ENCODE measurements around the gene LGALS8. TPM values are rescaled to one million over a fixed set of nuclear protein-coding genes. Genes with fewer than 3 reads are reported as not detected.

Gene LGALS8
- total RNA-seq, 1 experiment from 2014 or later: 221 TPM

DNA sequence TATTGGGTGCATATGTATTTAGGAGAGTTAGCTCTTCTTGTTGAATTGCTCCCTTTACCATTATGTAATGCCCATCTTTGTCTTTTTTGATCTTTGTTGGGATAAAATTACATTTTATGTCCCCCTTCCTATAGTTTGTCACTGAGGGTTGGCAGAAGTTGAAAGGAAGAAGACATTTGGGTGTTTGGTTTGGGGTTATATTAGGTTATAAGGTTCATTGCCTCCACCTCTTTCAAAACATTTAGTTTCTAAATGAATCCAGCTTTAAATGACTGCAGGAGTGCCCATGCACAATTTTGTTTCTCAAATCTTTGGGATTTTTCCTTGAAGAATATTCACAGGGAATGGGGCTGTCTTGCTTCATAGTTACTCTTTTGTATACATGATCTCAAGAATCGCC, 14.6 kb upstream of the LGALS8 start:
- ChIA-PET CTCF (no interaction called here), POLR2A (interaction anchor here (0.6 kb wide), 1 partner anchor 77 kb away, joined by 5 read pairs; no protein-coding TSS in a partner anchor)
- no peaks in the 10 kb centered on the region for H3K9me3 ChIP-seq (ENCODE audit: control insufficient read depth, insufficient read depth, low read depth, low read length)
- H3K4me1 ChIP-seq (ENCODE audit: control insufficient read depth, insufficient read depth, low read length): peaks cover 47% of the 10 kb centered on the region
- H3K27ac ChIP-seq (ENCODE audit: low read length): peak overlapping the region; percentile 100
- no TSS peak for BruUV-seq (replicated peaks)
- TF ChIP-seq, protein P1, sequence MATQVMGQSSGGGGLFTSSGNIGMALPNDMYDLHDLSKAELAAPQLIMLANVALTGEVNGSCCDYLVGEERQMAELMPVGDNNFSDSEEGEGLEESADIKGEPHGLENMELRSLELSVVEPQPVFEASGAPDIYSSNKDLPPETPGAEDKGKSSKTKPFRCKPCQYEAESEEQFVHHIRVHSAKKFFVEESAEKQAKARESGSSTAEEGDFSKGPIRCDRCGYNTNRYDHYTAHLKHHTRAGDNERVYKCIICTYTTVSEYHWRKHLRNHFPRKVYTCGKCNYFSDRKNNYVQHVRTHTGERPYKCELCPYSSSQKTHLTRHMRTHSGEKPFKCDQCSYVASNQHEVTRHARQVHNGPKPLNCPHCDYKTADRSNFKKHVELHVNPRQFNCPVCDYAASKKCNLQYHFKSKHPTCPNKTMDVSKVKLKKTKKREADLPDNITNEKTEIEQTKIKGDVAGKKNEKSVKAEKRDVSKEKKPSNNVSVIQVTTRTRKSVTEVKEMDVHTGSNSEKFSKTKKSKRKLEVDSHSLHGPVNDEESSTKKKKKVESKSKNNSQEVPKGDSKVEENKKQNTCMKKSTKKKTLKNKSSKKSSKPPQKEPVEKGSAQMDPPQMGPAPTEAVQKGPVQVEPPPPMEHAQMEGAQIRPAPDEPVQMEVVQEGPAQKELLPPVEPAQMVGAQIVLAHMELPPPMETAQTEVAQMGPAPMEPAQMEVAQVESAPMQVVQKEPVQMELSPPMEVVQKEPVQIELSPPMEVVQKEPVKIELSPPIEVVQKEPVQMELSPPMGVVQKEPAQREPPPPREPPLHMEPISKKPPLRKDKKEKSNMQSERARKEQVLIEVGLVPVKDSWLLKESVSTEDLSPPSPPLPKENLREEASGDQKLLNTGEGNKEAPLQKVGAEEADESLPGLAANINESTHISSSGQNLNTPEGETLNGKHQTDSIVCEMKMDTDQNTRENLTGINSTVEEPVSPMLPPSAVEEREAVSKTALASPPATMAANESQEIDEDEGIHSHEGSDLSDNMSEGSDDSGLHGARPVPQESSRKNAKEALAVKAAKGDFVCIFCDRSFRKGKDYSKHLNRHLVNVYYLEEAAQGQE (IDR thresholded peaks at IDR 0.05; ENCODE audit: insufficient read depth in 1 of 2, low read depth in 2 of 2, low read length in 1 of 2): no peak
- TF ChIP-seq POLR2AphosphoS5 (IDR thresholded peaks at IDR 0.05; ENCODE audit: low read depth, low read length): no peak
- no peak for TF ChIP-seq SIN3A (IDR thresholded peaks at IDR 0.05; ENCODE audit: borderline replicate concordance, insufficient read depth, low read depth, low read length)
- TF ChIP-seq TCF7L2 (IDR thresholded peaks at IDR 0.05; ENCODE audit: low read depth, low read length): no peak
- TF ChIP-seq, protein P2, sequence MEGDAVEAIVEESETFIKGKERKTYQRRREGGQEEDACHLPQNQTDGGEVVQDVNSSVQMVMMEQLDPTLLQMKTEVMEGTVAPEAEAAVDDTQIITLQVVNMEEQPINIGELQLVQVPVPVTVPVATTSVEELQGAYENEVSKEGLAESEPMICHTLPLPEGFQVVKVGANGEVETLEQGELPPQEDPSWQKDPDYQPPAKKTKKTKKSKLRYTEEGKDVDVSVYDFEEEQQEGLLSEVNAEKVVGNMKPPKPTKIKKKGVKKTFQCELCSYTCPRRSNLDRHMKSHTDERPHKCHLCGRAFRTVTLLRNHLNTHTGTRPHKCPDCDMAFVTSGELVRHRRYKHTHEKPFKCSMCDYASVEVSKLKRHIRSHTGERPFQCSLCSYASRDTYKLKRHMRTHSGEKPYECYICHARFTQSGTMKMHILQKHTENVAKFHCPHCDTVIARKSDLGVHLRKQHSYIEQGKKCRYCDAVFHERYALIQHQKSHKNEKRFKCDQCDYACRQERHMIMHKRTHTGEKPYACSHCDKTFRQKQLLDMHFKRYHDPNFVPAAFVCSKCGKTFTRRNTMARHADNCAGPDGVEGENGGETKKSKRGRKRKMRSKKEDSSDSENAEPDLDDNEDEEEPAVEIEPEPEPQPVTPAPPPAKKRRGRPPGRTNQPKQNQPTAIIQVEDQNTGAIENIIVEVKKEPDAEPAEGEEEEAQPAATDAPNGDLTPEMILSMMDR (IDR thresholded peaks at IDR 0.05): no peak
- no peak for ATAC-seq
- in situ Hi-C loops (cut with HindIII; ENCODE audit: low pct_unique_long_range_greater_than_20kb, low sequenced_read_pairs): no loop called here
- no peaks in the 10 kb centered on the region for H3K36me3 ChIP-seq (ENCODE audit: control insufficient read depth, insufficient read depth, low read length)
- H3K4me3 ChIP-seq (ENCODE audit: low read depth in 2 of 2, low read length in 2 of 2): no peak overlapping the region
- intact Hi-C loops (cut with micrococcal nuclease; ENCODE audit: unreplicated experiment): no loop called here
- no peaks in the 10 kb centered on the region for H3K27me3 ChIP-seq (ENCODE audit: control insufficient read depth, insufficient read depth, low read length)
- no peak for DNase-seq (ENCODE audit: low read depth, low spot score)

DNA sequence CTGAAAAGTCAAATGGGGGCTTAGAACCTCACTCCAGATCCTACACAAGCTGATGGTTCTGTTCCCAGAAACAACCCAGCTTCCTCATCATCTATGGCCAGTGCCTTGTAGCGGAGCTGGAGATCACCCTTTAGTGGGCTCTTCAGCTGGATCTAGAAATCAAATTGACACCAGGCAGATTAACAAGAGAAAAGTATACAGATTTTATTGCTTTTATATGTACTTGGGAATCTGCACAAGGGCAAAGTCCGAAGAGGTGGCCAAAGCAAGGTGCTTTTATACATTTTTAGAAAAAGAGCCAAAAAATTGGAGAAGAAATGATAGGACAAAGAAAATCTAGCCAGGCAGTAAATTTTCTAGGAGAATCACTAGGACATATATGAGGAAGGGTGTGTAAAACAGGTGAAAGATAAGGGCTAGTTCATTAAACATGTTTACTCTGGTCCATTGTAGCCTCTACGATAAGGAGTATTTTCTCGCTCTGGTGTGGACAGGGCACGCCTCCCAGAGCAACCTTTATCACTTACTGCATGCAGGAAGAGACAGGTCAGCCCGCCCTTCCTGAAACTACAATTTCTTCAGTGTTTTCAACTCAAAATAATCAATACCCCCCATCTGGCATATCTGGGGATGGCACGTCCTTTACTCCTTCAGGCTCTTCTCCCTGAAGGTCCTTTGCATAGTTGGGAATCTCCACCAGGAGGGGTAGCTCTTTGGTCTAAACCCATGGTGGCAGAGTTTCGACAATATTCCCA, 14.0 kb upstream of the LGALS8 start:
- in situ Hi-C loops (cut with HindIII; ENCODE audit: low pct_unique_long_range_greater_than_20kb, low sequenced_read_pairs) (no loop called here), intact Hi-C loops (cut with micrococcal nuclease; ENCODE audit: unreplicated experiment) (no loop called here)
- Histone ChIP-seq H3K27ac (ENCODE audit: low read length) (peak overlapping the region; percentile 100), H3K27me3 (ENCODE audit: control insufficient read depth, insufficient read depth, low read length) (no peaks in the 10 kb centered on the region), H3K4me3 (ENCODE audit: low read depth in 2 of 2, low read length in 2 of 2) (no peak overlapping the region), H3K4me1 (ENCODE audit: control insufficient read depth, insufficient read depth, low read length) (peaks cover 47% of the 10 kb centered on the region), H3K36me3 (ENCODE audit: control insufficient read depth, insufficient read depth, low read length) (no peaks in the 10 kb centered on the region), H3K9me3 (ENCODE audit: control insufficient read depth, insufficient read depth, low read depth, low read length) (no peaks in the 10 kb centered on the region)
- ChIA-PET CTCF (no interaction called here), POLR2A (interaction anchor here (0.6 kb wide), 1 partner anchor 78 kb away, joined by 5 read pairs; no protein-coding TSS in a partner anchor)
- no peak for TF ChIP-seq POLR2AphosphoS5 (IDR thresholded peaks at IDR 0.05; ENCODE audit: low read depth, low read length)
- no peak for ATAC-seq
- DNase-seq (ENCODE audit: low read depth, low spot score): no peak
- BruUV-seq (replicated peaks): no TSS peak

DNA sequence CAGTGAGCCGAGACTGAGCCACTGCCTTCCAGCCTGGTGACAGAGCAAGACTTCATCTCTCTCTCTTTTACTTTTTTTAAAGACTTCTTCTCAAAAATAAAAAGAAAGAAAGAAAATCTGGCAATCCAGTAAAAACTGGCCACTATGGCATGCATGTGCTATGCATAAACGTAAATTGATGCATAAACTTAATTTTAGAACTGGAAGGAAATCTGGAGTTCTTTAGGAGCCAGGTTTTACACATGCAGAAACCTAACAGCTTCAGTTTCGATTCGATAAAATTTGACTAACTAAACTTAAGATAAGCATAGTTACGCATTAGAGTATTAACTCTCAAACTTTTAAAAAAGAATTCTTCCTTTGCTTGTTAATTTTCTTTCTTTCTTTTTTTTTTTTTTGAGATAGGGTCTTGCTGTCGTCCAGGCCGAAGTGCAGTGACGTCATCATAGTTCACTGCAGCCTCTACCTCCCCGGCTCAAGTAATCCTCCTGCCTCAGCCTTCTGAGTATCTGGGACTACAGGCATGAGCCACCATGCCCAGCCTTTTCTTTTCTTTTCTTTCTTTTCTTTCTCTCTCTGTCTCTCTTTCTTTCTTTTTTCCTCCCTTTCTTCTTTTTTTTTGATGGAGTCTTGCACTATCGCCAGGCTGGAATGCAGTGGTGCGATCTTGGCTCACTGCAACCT, 11.9 kb upstream of the LGALS8 start:
- H3K27ac ChIP-seq (ENCODE audit: low read length): peak overlapping the region; percentile 100
- BruUV-seq (replicated peaks): no TSS peak
- intact Hi-C loops (cut with micrococcal nuclease; ENCODE audit: unreplicated experiment) (no loop called here), in situ Hi-C loops (cut with HindIII; ENCODE audit: low pct_unique_long_range_greater_than_20kb, low sequenced_read_pairs) (no loop called here)
- H3K27me3 ChIP-seq (ENCODE audit: control insufficient read depth, insufficient read depth, low read length): no peaks in the 10 kb centered on the region
- H3K9me3 ChIP-seq (ENCODE audit: control insufficient read depth, insufficient read depth, low read depth, low read length): no peaks in the 10 kb centered on the region
- no peaks in the 10 kb centered on the region for H3K36me3 ChIP-seq (ENCODE audit: control insufficient read depth, insufficient read depth, low read length)
- H3K4me1 ChIP-seq (ENCODE audit: control insufficient read depth, insufficient read depth, low read length): peaks cover 53% of the 10 kb centered on the region
- H3K4me3 ChIP-seq (ENCODE audit: low read depth in 2 of 2, low read length in 2 of 2): no peak overlapping the region
- no peak for ATAC-seq
- CTCF ChIA-PET: no interaction called here
- TF ChIP-seq, protein P2 (IDR thresholded peaks at IDR 0.05): no peak
- TF ChIP-seq TCF7L2 (IDR thresholded peaks at IDR 0.05; ENCODE audit: low read depth, low read length): no peak
- no peak for TF ChIP-seq POLR2AphosphoS5 (IDR thresholded peaks at IDR 0.05; ENCODE audit: low read depth, low read length)
- TF ChIP-seq SIN3A (IDR thresholded peaks at IDR 0.05; ENCODE audit: borderline replicate concordance, insufficient read depth, low read depth, low read length): no peak
- TF ChIP-seq, protein P1 (IDR thresholded peaks at IDR 0.05; ENCODE audit: insufficient read depth in 1 of 2, low read depth in 2 of 2, low read length in 1 of 2): no peak
- no peak for DNase-seq (ENCODE audit: low read depth, low spot score)
- POLR2A ChIA-PET: no interaction called here
